HG02642 (cell line): ENCODE measurements around the gene ABHD16B.
"Not testable (repeated sequence)": the region's sequence is repeated elsewhere in the genome, so short reads cannot be mapped to it uniquely, and the experiment has no call there.

Experiments
- ATAC-seq: cut with Tn5 transposase; IDR thresholded peaks from one replicate; pipeline ENCODE4 v1.9.1; 2021; ENCODE audit warnings: mild to moderate bottlenecking; ENCODE audit not compliant: unreplicated experiment, poor library complexity

Gene ABHD16B

GRCh38 chr20:63874241-63874640, 12.9 kb downstream of the ABHD16B start:
- ATAC-seq, result not testable (repeated sequence)

- no peak for ATAC-seq
Measured at GRCh38 chr20:63876489-63877036, 15.3 kb downstream of the ABHD16B start.

- ATAC-seq, result no peak
Measured at GRCh38 chr20:63877755-63878470, 16.6 kb downstream of the ABHD16B start.

GRCh38 chr20:63878899-63879663, 17.8 kb downstream of the ABHD16B start:
- no peak for ATAC-seq

GRCh38 chr20:63880901-63881300, 19.6 kb downstream of the ABHD16B start:
- not testable (repeated sequence) for ATAC-seq

- ATAC-seq, result no peak
Measured at GRCh38 chr20:63881451-63882226, 20.3 kb downstream of the ABHD16B start.

- ATAC-seq, result no peak
Measured at GRCh38 chr20:63882257-63883200, 21.2 kb downstream of the ABHD16B start.

- ATAC-seq, result no peak
Measured at GRCh38 chr20:63883201-63883593, 21.9 kb downstream of the ABHD16B start.

- no peak for ATAC-seq
Measured at GRCh38 chr20:63884506-63885263, 23.4 kb downstream of the ABHD16B start.

GRCh38 chr20:63885264-63886053, 24.2 kb downstream of the ABHD16B start:
- no peak for ATAC-seq

- no peak for ATAC-seq
Measured at GRCh38 chr20:63886054-63886419, 24.7 kb downstream of the ABHD16B start.

- no peak for ATAC-seq
Measured at GRCh38 chr20:63886921-63887320, 25.6 kb downstream of the ABHD16B start.

GRCh38 chr20:63889241-63890200, 28.2 kb downstream of the ABHD16B start:
- no peak for ATAC-seq

GRCh38 chr20:63890201-63890576, 28.9 kb downstream of the ABHD16B start:
- no peak for ATAC-seq

- ATAC-seq, result no peak
Measured at GRCh38 chr20:63890616-63891015, 29.3 kb downstream of the ABHD16B start.

- ATAC-seq, result no peak
Measured at GRCh38 chr20:63891061-63892002, 30.0 kb downstream of the ABHD16B start.
